HG02840 (cell line): ENCODE results near the gene LINGO3.
A peak's percentile ranks its signal among the peaks of the same experiment; 100 is the strongest.

Source experiments
- ATAC-seq: cut with Tn5 transposase; IDR thresholded peaks from one replicate; pipeline ENCODE4 v1.9.1; 2021; ENCODE audit warnings: mild to moderate bottlenecking, moderate library complexity, moderate number of reproducible peaks; ENCODE audit not compliant: unreplicated experiment, low FRiP score

The LINGO3 gene

DNA sequence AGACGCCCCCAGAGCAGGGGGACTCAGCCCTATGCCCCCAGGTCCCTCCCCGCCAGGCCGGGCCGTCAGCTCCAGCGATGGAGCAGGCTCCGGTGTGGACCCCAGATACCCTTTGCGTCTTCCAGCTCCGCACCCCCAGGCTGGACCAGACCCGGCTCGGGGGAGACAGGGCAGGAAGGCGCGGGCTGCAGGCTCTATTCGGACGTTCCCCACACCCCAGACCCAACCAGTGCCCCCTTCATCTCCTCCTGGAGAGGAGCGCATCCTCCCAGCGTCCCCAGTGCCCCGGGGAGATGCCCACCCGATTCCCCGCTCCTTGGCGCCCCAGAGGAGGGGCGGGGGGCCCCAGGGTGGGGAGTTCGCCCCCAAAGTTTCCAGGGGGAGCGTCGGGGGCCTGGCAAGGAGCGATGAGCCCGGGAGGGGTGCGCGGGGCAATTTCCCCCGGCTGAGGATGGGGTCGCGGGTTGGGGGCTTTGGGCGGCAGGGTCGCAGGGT lies 389 bp downstream of the LINGO3 start:
- ATAC-seq, result no peak

DNA sequence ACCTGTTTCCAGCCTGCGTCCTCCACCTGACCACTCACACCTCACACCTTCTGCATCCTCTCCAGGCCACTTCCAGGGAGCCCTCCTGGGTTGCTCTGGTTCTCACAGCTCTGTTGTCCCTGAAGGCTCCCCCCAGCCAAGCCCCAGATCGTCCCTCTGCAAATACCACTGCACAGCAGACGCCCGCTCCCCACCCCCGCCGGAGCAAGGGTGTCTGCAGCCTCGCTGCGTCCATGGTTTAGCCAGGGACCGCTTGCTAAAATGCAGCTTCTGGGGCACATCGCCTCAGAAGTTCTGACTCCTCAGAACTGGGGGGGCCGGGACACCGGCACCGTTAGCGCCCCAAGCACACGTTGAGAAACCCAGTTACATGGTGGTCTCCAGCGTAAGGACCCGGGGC lies 983 bp downstream of the LINGO3 start:
- ATAC-seq, result no peak

DNA sequence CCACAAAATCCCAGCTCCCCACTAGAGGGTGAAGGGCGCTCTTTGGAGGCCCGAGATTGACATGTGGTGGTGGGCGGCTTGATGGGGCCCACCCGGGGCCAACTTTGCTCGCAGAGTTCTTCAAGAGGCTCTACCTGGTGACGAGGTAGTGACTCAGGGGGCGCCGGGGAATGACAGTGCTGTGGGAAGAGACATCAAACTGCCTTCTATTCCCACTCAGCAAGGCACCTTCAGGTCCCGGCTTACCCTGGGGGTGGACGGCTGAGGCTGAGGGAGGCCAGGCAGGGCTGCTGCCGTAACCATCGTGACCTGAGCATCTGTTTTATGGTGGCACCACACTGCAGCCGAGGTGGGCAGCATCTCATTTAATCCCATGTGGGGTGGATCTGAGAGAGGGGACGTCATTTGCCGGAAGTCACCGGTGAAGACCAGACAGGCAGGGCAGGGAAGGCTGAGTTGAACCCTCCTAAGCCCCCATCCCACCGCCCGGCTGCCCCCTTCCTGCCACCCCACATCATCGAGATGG lies 1.6 kb downstream of the LINGO3 start:
- ATAC-seq, result no peak

DNA sequence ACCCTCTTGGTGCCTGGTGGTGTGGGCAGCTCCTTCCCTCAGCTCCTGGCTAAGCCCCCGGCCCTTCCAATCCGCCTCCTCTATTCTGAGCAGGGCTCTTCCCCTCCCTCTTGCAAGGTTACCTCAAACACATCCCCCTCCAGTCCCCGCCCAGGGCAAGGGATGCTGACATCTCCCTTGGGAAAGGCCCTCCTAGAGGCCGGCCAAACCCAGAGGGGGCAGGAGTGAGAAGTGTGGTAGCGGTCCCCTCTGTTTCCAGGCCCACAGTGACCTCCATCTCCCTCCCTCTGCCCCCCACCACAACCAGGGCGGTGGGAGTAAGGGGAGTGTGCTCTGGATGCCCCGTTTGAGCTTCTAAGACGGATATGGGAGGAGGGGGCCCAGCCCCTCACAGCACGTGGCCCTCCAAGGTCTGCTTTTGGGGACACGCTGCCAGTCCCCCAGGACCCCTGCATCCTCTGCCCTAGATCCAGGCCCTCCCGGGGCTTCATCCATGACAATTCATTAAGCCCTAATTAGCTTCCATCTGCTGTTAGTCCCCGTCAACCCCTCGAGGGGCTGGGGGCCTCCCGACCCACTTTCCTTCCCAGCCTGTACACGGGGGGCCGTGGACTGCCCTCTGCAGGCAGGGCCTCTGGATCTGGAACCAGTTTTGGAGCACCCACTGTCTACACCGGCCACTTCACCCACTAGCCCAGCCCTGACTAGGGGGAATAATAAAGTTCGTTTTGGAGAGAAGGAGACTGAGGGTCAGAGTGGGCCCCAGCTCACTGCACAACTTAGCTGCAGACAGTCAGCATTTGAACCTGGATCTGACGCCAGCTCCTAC lies 2.3 kb downstream of the LINGO3 start:
- ATAC-seq, result no peak

DNA sequence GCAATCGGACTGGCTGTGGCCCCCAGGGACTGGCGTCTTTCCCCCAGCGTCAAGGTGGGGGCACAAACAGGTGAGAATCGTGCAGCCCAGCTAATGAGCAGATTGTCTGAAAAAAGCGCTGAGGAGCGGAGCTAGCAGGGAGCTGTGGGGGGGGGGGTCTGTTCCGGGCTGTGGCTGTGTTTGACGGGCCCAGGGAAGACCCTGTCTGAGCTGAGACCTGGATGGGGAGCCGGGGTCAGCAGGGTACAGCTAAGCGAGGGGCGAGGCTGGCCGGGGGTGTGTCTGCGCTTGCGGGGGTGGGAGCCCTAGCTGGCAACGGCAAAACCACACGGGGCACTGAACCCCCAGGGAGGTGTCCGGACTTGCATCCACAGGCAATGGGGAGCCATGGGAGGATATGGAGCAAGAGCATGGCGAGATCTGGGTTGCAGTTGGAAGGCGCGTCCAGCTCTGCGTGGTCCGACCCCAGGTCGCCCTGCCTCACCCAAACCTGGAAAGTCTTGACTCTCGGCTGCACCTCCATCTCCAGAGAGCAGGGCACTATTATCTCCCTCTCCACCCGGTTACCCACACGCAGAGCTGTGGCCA lies 4.6 kb downstream of the LINGO3 start:
- no peak for ATAC-seq

DNA sequence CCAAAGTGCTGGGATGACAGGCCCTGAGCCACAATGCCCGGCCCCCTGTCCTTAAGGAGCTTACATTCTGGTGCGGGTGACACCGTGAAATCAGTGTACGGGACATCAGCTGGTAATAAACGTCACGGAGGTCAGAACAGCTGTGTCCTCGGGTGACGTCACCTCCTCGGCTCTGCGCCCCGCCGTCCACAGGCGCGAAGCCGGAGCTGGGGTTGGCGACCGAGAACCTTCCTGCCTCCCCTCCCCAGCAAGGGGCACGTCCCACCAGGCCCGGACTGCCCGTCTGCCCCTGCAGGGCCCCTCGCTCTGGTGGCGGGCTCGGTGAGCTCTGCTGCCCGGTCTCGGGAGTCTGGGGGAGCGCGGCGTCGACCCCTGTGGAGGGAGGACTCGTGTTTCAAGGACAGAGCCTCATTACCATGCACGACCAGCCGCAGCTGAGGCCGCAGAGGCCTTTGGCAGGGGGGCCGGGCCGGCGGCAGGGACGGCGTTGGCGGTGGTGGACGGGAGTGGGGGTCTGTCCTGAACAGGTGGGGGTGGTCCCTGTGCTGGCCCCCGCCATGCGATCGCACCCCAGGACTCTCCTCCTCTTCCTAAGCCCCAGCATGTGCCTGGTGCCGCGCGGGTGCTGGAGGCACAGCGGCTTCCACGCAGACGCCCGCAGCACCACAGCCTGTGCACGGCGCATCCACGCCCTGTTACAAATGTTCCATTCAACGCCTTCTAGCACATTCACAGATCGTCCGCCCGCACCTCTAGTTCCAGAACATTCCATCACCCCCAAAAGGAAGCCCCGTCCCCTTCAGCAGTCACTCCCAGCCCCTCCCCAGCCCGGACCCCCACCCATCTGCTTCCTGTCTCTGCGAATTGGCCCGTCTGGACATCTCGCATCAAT lies 5.4 kb downstream of the LINGO3 start:
- ATAC-seq, result no peak

DNA sequence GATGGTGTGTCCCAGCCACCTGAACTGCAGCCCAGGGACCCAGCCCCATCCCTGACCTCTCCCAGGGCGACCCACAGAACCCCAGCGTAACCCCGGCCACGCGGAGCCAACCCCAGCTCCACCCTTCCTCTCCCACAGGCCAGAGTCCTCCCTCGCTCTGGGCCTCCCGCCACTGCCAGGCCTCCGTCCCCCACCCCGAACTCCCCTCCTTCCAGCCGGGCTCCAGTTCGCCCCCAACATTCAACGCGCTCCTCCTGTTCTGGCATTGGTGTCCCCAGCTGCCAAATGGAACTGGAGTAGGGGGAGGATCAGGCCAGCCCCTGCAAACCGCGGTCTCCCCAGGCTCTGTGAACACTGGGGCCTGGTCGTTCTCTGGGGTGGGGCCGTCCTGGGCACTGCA lies 7.4 kb downstream of the LINGO3 start:
- ATAC-seq, result no peak

DNA sequence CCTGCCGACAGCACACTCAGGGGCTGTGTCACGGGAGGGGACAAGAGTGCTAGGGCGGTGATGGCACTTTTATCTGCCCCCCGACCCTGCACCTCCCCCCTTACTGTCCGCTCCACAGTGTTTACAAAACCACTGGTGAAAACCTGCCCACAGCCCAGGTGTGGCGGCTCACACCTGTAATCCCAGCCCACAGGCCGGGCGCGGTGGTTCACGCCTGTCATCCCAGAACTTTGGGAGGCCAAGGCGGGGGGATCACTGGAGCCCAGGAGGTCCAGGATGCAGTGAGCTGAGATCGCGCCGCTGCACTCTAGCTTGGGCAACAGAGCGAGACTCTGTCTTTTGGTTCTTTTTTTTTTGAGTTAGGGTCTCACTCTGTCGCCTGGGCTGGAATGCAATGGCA lies 11.8 kb downstream of the LINGO3 start:
- ATAC-seq, result no peak

DNA sequence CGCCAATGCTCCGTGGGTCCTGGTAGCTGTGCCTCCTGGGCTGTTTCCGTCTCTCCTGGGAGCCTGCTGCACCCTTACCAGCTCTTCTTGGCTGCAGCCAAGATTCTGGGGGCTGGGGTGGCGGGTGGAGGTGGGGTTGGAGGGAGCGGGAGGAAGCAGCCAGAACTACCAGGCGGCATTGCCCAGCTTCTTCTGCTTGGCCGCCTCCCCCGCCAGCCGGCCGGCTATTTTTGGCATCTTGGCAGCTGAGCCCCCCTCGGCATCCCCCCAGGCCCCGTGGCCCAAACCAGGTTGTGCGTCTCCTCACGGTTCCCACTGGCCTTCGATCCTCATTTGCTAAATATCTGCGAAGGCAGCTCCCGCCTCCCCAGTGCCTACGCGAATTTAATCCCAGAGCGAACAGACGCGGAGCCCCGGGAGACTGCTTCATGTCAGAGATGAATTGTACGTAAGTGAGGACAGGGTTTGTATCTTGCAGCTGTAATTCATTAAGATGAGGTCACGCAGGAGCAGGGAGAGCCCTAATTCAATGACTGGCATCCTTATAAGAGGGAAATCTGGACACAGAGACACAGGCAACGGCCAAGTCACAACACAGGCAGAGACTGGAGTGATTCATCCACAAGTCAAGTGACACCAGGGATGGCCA lies 13.1 kb downstream of the LINGO3 start:
- ATAC-seq, result no peak

DNA sequence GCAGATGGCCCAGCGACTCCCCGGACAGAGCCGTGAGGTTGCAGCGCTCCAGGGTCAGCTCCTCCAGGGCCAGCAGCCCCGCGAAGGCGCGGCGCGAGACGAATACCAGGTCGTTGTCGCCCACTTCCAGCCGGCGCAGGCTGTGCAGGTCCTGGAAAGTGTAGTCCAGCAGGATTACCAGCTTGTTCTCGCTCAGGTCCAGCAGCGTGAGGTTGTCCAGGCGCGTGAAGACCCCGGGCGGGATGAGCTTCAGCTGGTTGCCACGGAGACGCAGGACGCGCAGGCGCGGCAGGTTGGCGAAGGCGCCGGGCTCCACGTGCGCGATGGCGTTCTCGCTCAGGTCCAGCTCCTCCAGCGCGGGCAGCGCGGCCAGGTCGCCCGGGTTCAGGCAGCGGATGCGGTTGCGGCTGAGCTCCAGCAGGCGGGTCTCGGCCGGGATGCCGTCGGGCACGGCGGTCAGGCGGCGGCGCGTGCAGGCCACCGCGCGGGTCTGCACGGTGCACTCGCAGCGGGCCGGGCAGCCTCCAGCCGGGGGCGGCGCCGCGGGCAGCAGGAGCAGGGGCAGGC lies 16.7 kb downstream of the LINGO3 start:
- no peak for ATAC-seq

DNA sequence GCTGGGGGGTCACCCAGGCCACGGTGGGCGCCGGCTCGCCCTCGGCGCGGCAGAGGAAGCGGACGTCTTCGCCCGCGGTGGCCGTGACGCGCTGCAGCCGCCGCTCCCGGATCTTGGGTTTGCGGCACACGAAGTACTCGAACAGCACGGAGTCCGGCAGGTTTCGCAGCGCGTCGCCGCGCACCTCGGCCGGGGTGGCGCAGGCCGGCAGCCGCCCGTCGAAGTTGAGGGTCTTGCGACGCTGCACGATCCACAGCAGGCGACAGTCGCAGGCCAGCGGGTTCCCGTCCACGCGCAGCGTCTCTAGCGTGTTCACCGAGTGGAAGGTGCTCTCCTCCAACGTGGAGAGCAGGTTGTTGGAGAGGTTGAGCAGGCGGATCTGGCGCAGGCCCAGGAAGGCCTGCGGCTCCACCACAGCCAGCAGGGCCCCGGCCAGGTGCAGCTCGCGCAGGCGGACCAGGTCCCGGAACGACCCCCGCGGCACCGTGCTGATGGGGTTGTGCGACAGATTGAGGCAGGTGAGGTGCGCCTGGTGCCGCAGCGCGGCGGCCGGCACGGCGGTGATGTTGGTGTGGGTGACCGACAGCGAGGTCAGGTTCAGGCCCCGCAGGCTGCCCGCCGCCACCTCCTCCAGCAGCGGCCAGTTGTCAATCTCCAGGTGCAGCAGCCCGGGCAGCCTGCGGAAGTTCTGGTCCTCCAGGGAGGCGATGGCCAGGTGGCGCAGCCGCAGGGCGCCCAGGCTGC lies 17.3 kb downstream of the LINGO3 start:
- peak; percentile 16 for ATAC-seq

DNA sequence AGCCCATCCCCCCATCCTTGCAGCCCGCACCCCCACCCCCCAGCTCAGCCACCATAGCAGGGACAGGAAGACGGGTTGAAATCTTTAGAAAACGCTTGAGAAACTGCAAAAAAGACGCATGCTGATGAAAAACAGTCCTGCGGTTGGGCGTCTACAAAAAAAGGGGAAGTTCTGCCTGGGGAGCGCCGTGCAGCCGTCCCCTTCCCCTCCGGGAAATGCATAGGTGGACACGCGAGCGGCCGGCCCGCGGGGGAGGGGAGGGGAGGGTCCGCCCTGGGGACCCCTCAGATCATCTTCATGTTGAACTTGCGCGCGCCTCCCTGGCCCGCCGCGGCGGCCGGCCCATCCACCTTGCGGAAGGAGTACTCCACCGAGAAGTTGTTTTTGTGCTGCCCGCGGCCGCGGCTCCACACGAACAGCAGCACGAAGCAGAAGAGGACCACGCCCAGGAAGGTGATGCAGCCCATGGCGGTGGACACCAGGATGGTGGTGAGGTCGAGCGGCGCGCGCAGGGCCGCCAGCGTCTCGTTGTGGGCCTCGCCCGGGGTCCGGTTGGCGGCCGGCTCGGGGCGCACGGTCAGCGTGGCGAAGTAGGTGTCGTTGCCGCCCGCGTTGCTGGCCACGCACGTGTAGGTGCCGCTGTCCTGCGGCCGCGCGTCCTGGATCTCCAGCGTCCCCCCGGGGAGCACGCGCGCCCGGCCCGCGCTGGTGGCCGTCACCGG lies 18.1 kb downstream of the LINGO3 start:
- ATAC-seq, result peak; percentile 49

DNA sequence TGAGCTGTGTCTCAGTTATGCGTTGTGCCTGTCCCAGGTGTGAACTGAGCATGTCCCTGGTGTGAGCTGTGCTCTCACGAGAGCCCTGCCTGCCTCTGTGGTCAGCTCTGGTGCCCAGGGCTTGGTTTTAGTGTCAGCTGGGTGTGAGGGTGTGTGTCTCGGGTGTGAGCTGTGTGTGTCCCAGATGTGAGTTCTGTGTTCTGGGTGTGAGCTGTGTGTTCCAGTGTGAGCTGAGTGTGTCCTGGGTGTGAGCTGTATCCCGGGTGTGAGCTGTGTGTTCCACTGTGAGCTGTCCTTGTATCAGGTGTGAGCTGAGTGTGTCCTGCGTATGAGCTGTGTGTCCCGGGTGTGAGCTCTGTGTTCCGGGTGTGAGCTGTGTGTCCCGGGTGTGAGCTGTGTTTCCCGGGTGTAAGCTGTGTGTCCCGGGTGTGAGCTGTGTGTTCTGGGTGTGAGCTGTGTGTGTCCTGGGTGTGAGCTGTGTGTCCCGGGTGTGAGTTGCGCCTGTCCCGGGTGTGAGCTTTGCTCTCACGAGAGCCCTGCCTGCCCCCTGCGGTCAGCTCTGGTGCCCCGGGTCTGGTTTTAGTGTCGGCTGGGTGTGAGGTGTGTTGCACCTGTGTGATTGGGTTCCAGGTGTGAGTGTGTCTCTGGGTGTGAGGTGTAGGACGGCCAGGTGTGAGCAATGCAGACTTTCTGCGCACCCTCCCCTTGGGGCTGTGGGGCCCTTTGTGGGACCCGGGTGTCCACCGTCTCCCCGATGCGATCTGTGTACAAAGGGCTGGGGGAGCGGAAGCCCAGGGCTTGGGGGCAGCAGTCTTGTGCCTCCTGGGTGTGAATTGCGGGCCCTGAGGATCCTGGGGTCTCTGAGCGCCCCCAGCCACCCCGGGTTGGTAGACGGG lies 18.9 kb downstream of the LINGO3 start:
- no peak for ATAC-seq

DNA sequence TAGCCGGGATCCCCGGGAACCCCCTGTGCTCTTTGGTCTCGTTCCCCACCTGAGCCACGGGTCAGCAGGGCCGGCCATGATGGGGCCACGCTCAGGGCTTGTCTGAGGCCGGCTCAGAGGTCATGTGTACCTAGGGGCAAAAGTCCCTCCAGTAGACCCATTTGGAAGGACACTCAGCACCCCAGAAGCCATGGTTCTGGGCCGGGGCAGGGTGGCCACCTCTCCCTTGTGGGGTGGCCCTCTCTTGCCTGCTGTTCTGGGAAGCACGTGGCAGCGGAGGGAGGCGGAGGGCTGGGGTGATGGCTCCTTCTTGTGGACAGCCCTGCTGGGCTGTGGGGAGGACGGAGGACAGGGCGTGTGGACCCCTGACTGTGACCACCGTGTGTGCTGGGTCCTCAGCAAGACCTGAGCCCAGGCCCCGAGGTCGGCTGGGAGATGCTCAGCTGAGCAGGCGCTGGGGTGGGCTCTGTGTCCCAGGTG lies 19.6 kb downstream of the LINGO3 start:
- no peak for ATAC-seq

DNA sequence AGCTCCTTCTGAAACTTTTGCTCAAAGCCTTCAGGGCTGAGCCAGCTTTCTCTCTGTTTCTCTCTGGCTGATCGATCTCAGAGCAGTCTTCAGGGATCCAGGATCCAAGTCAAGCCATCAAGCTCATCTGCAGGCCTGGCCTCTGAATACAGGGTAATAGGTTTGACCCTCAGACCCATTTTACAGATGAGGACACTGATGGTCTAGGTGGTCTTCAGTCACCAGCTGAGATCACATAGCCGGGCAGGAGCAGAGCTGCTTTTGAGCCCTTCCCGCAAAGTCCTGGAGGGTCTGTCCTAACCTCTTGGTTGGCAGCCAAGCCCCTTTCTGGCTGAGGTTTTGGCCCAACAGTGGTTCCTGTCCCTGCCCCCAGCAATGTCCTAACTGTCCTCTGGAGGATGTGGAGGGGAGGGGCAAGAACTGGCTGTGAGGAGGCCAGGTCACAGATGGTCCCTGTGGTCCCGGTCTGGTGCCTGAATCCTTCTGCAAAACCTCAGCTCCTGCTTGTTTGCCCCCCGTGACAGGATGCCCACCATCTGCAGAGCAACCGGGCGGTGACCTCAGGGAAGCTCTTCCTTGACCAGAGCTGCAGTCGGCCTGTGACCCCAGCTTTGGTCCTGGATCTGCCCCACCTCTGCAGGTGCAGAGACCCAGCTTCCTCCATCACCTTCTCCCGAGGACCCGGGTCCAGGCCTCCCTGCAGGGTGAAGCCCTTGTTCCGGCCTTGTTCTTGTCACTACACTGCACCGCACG lies 20.2 kb downstream of the LINGO3 start:
- no peak for ATAC-seq

DNA sequence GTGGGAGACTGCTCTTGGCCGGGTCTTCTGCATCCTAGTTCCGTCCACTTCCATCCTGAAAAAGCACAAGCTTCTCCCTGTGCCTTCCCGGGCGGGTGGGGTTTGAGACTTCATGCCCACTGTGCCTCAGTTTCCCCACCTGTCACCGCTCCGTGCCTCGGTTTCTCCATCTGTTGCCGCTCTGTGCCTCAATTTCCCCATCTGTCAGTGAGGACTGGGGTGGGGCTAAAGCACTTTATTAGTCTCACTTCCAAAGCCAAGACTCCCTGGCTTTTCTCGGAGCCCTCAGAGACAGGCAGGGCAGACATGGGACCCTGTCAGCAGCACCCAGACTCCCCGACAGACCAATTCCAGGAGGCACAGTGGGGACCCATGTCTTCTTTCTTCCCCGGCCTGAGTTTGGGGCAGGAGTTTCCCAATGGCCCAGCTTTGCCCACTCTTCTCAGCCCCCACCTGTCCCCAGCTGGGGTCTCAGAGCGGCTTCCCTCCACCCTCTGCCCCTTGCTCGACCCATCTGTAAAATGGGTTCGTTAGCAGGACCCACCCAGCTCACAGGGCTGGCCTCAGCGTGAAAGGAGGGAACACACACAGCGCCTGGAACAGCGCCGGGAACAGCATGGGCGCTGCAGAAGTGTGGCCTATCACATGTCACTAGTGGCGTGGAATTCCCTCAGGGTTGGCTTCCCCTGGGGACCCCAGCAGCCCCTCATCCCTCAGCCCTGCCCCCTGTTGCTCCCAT lies 21.4 kb downstream of the LINGO3 start:
- ATAC-seq, result no peak
